ENCODE measurements around the gene TET2. TPM values are rescaled to one million over a fixed set of nuclear protein-coding genes. Genes with fewer than 3 reads are reported as not detected.

The TET2 gene
- total RNA-seq, 6 donors from 2014 or later, result 25.1 to 41.9 (median 29.7) TPM

- TF ChIP-seq CTCF (IDR thresholded peaks at IDR 0.05) (no peak), POLR2A (IDR thresholded peaks at IDR 0.05) (no peak), POLR2AphosphoS5 (IDR thresholded peaks at IDR 0.05) (no peak), EP300 (IDR thresholded peaks at IDR 0.05) (no peak)
- Histone ChIP-seq H3K36me3 (no peaks in the 10 kb centered on the region), H3K27ac (no peak overlapping the region), H3K4me1 (no peaks in the 10 kb centered on the region), H3K27me3 (no peaks in the 10 kb centered on the region), H3K4me3 (no peak overlapping the region), H3K9me3 (no peaks in the 10 kb centered on the region)
- ATAC-seq (ENCODE audit: low FRiP score in 2 of 2) (no peak), DNase-seq (no peak)
- WGBS, 2 donors, result 52 to 66% methylated on average over 4 of the region's 4 CpGs
These were observed 69.1 kb downstream of the TET2 start for GRCh38 chr4:105215609-105216313.

- no peak for DNase-seq
- no peak for ATAC-seq (ENCODE audit: low FRiP score in 2 of 2)
- Histone ChIP-seq H3K36me3 (no peaks in the 10 kb centered on the region), H3K4me1 (peaks cover 0 to 3% (median 0%) of the 10 kb centered on the region in 4 donors), H3K27ac (no peak overlapping the region), H3K9me3 (no peaks in the 10 kb centered on the region), H3K4me3 (no peak overlapping the region), H3K27me3 (no peaks in the 10 kb centered on the region)
- TF ChIP-seq CTCF (IDR thresholded peaks at IDR 0.05) (no peak), POLR2A (IDR thresholded peaks at IDR 0.05) (no peak), POLR2AphosphoS5 (IDR thresholded peaks at IDR 0.05) (no peak), EP300 (IDR thresholded peaks at IDR 0.05) (no peak)
- 100% methylated on average over 1 of the region's 1 CpG for WGBS, 2 donors
These were observed 78.8 kb downstream of the TET2 start for GRCh38 chr4:105225500-105225899.

GRCh38 chr4:105227054-105227453 is 80.4 kb downstream of the TET2 start:
- H3K9me3 ChIP-seq, result no peaks in the 10 kb centered on the region
- no peak overlapping the region for H3K27ac ChIP-seq
- DNase-seq (no peak), ATAC-seq (ENCODE audit: low FRiP score in 2 of 2) (no peak)
- 90 to 100% methylated on average over 1 of the region's 1 CpG for WGBS, 2 donors
- peaks cover 0 to 3% (median 0%) of the 10 kb centered on the region in 4 donors for H3K4me1 ChIP-seq
- H3K27me3 ChIP-seq, result no peaks in the 10 kb centered on the region
- H3K4me3 ChIP-seq, result no peak overlapping the region
- H3K36me3 ChIP-seq, result no peaks in the 10 kb centered on the region
- TF ChIP-seq POLR2AphosphoS5 (IDR thresholded peaks at IDR 0.05) (no peak), EP300 (IDR thresholded peaks at IDR 0.05) (no peak), CTCF (IDR thresholded peaks at IDR 0.05) (no peak), POLR2A (IDR thresholded peaks at IDR 0.05) (no peak)

GRCh38 chr4:105230287-105230686 is 83.6 kb downstream of the TET2 start:
- TF ChIP-seq POLR2A (IDR thresholded peaks at IDR 0.05), result no peak
- TF ChIP-seq CTCF (IDR thresholded peaks at IDR 0.05), result no peak
- no peak for TF ChIP-seq POLR2AphosphoS5 (IDR thresholded peaks at IDR 0.05)
- no peak for TF ChIP-seq EP300 (IDR thresholded peaks at IDR 0.05)
- WGBS, 2 donors, result 93 to 100% methylated on average over 1 of the region's 1 CpG
- ATAC-seq (ENCODE audit: low FRiP score in 2 of 2) (no peak), DNase-seq (no peak)
- no peaks in the 10 kb centered on the region for H3K9me3 ChIP-seq
- no peaks in the 10 kb centered on the region for H3K4me1 ChIP-seq
- no peak overlapping the region for H3K4me3 ChIP-seq
- H3K27me3 ChIP-seq, result no peaks in the 10 kb centered on the region
- H3K27ac ChIP-seq, result no peak overlapping the region
- H3K36me3 ChIP-seq, result peaks cover 6 to 16% (median 12%) of the 10 kb centered on the region in 4 donors

- Histone ChIP-seq H3K4me3 (no peak overlapping the region), H3K9me3 (no peaks in the 10 kb centered on the region), H3K27ac (no peak overlapping the region), H3K36me3 (peaks cover 6 to 33% (median 19%) of the 10 kb centered on the region in 4 donors), H3K27me3 (no peaks in the 10 kb centered on the region), H3K4me1 (peaks cover 0 to 10% (median 2%) of the 10 kb centered on the region in 4 donors)
- TF ChIP-seq POLR2AphosphoS5 (IDR thresholded peaks at IDR 0.05) (no peak), CTCF (IDR thresholded peaks at IDR 0.05) (no peak), POLR2A (IDR thresholded peaks at IDR 0.05) (no peak), EP300 (IDR thresholded peaks at IDR 0.05) (no peak)
- ATAC-seq (ENCODE audit: low FRiP score in 2 of 2) (no peak), DNase-seq (no peak)
- 92 to 95% methylated on average over 4 of the region's 4 CpGs for WGBS, 2 donors
These were observed 85.7 kb downstream of the TET2 start for GRCh38 chr4:105232374-105232773.
